K562 (cell line): ENCODE data around the gene KCNH8. TPM values are rescaled to one million over a fixed set of nuclear protein-coding genes. Genes with fewer than 3 reads are reported as not detected.

Source experiments
- ATAC-seq: fragments of 200-7000 bp; cut with Tn5 transposase; 3 replicates; pipeline ENCODE4 v1.9.1; 2020; ENCODE audit warnings: moderate library complexity
- BruUV-seq: library from RNA; stranded (reverse); fragments of 400-500 nt; replicated peaks from 2 replicates; lab custom pipeline; 2021; lab: Mats Ljungman, UMichigan
- CTCF ChIA-PET: fragments of 300-600 bp; formaldehyde crosslinking; extraction: SDS; loops from one replicate; lab custom pipeline; 2021; ENCODE audit warnings: low intra/inter-chr PET ratio; lab: Yijun Ruan, JAX
- POLR2A ChIA-PET: fragments of 300-600, 350-650 bp; sonication (Branson Sonifier 250); formaldehyde crosslinking; extraction: SDS; loops from one replicate; lab custom pipeline; 2021; ENCODE audit warnings: antibody characterized with exemption, inconsistent platforms; lab: Yijun Ruan, JAX
- DNase-seq, 4 experiments: peaks; one replicate each; pipeline versions ENCODE4 v3.0.0 to v3.0.0-alpha.2; 2011 to 2018; ENCODE audit warnings: low spot score in 3 of 4, mixed read lengths in 3 of 4; ENCODE audit errors: extremely low read depth in 1 of 4
- FAIRE-seq: peaks from 2 replicates; lab custom pipeline; 2011; peaks lifted over from hg19 to GRCh38; lab: Jason Lieb, UNC
- H2AFZ ChIP-seq: 2 replicates; pipeline ENCODE4 v1.6.0; 2011; ENCODE audit warnings: low read depth, low read length, control low read depth, inconsistent platforms
- H3K27ac ChIP-seq: fragments of 200-600 bp; 3 replicates; pipeline ENCODE4 v1.8.0; 2011; ENCODE audit warnings: low read depth, mild to moderate bottlenecking, control low read depth, inconsistent platforms, low read length, moderate library complexity, mixed read lengths; ENCODE audit errors: extremely low read depth
- H3K27me3 ChIP-seq, 2 experiments: fragments of 300-600 bp in 1 of 2; 2 replicates in 1 of 2; 3 replicates in 1 of 2; pipeline versions ENCODE4 v1.6.0 to v1.8.0; 2011; ENCODE audit warnings: inconsistent platforms in 2 of 2, low read length in 2 of 2, mild to moderate bottlenecking in 1 of 2, mixed read lengths in 1 of 2, moderate library complexity in 1 of 2; ENCODE audit not compliant: control insufficient read depth in 2 of 2, insufficient read depth in 2 of 2
- H3K36me3 ChIP-seq: fragments of 300-600 bp; 3 replicates; pipeline ENCODE4 v1.8.0; 2011; ENCODE audit warnings: mild to moderate bottlenecking, low read length, inconsistent platforms; ENCODE audit not compliant: control insufficient read depth, insufficient read depth
- H3K4me1 ChIP-seq, 2 experiments: fragments of 200-600 bp in 1 of 2; replicated peaks in 1 of 2; 2 replicates in 1 of 2; 3 replicates in 1 of 2; pipeline versions ENCODE4 v1.5.1 to v1.8.0; 2011; ENCODE audit warnings: inconsistent platforms in 2 of 2, low read length in 2 of 2, mild to moderate bottlenecking in 1 of 2, mixed read lengths in 1 of 2, moderate library complexity in 1 of 2; ENCODE audit not compliant: control insufficient read depth in 2 of 2, insufficient read depth in 2 of 2
- H3K4me2 ChIP-seq: 2 replicates; pipeline ENCODE4 v1.6.1; 2011; ENCODE audit warnings: low read length, control low read depth, inconsistent platforms, mixed read lengths; ENCODE audit not compliant: insufficient read depth
- H3K4me3 ChIP-seq: fragments of 200-600 bp; sonication (generic), shearing (Covaris generic); 2 replicates; pipeline ENCODE4 v1.5.1; 2016; ENCODE audit warnings: control low read depth, inconsistent platforms
- H3K79me2 ChIP-seq: fragments of 200-600 bp; 3 replicates; pipeline ENCODE4 v1.8.0; 2011; ENCODE audit warnings: low read length, inconsistent platforms; ENCODE audit not compliant: control insufficient read depth, insufficient read depth
- H3K9ac ChIP-seq, 2 experiments: 2 replicates each; pipeline versions ENCODE4 v1.6.0 to v1.6.1; 2011; ENCODE audit warnings: low read depth in 2 of 2, low read length in 2 of 2, control low read depth in 1 of 2, inconsistent platforms in 1 of 2, mild to moderate bottlenecking in 1 of 2, mixed read lengths in 1 of 2; ENCODE audit not compliant: insufficient read depth in 1 of 2
- H3K9me1 ChIP-seq: one replicate; pipeline ENCODE4 v1.6.0; 2011; ENCODE audit warnings: inconsistent platforms, mild to moderate bottlenecking, low read length, moderate library complexity; ENCODE audit not compliant: control insufficient read depth, insufficient read depth
- H3K9me3 ChIP-seq: replicated peaks from 2 replicates; pipeline ENCODE4 v1.5.1; 2011; ENCODE audit warnings: low read depth, low read length, inconsistent platforms; ENCODE audit not compliant: control insufficient read depth, insufficient read depth
- H4K20me1 ChIP-seq: replicated peaks from 2 replicates; pipeline ENCODE4 v1.6.1; 2011; ENCODE audit warnings: low read length, inconsistent platforms, mixed read lengths; ENCODE audit not compliant: control insufficient read depth, insufficient read depth
- DIDO1 ChIP-seq: fragments of 450-650 bp; IDR thresholded peaks from 2 replicates; pipeline ENCODE4 v1.6.1; 2016; ENCODE audit warnings: low read depth, missing biosample characterization, missing genetic modification characterization
- DPF2 ChIP-seq: fragments of 450-650 bp; IDR thresholded peaks from 2 replicates; pipeline ENCODE4 v1.6.1; 2016
- E4F1 ChIP-seq: fragments of 250-450 bp; sonication (Bioruptor Pico); IDR thresholded peaks from 2 replicates; pipeline ENCODE4 v1.5.0; 2021; ENCODE audit warnings: mild to moderate bottlenecking, borderline replicate concordance
- FOXP4 ChIP-seq: sonication (generic); formaldehyde crosslinking; IDR thresholded peaks from 2 replicates; pipeline ENCODE4 v1.8.0; 2022; ENCODE audit warnings: mild to moderate bottlenecking, missing genetic modification reagents, borderline replicate concordance
- SIRT6 ChIP-seq: IDR thresholded peaks from one replicate; pipeline ENCODE4 v1.6.1; 2012; ENCODE audit warnings: low read depth, mild to moderate bottlenecking, control low read depth, inconsistent platforms, low read length, moderate library complexity
- SMAD2 ChIP-seq: fragments of 150-350 bp; IDR thresholded peaks from 2 replicates; pipeline ENCODE4 v1.6.1; 2014; ENCODE audit warnings: low read depth, mild to moderate bottlenecking, low read length
- SMARCC2 ChIP-seq: fragments of 450-650 bp; IDR thresholded peaks from 2 replicates; pipeline ENCODE4 v1.6.1; 2017; ENCODE audit warnings: antibody characterized with exemption, moderate library complexity, mild to moderate bottlenecking, low read depth
- SRF ChIP-seq, 2 experiments: fragments of 250-450, 450-650 bp in 1 of 2; sonication (Bioruptor Pico) in 1 of 2; sonication (generic) in 1 of 2; formaldehyde crosslinking; IDR thresholded peaks; 2 replicates each; pipeline versions ENCODE4 v1.5.0 to v1.5.1; 2020 to 2022; ENCODE audit warnings: mild to moderate bottlenecking in 1 of 2, missing genetic modification reagents in 1 of 2
- ZKSCAN8 ChIP-seq: fragments of 200-800 bp; sonication (Bioruptor generic); IDR thresholded peaks from 2 replicates; pipeline ENCODE4 v1.6.1; 2016; ENCODE audit warnings: missing genetic modification characterization, missing compliant biosample characterization
- ZNF212 ChIP-seq: fragments of 450-650 bp; formaldehyde crosslinking; IDR thresholded peaks from 2 replicates; pipeline ENCODE4 v1.4.0; 2020; ENCODE audit warnings: mild to moderate bottlenecking
- ZNF408 ChIP-seq: fragments of 250-450 bp; sonication (Bioruptor Pico); IDR thresholded peaks from 2 replicates; pipeline ENCODE4 v1.4.0; 2020; ENCODE audit warnings: low read depth, mild to moderate bottlenecking, moderate library complexity
- ZNF41 ChIP-seq: fragments of 250-450 bp; sonication (Bioruptor Pico); conservative IDR thresholded peaks from 2 replicates; pipeline ENCODE4 v1.4.0; 2020; ENCODE audit warnings: mild to moderate bottlenecking
- ZNF518B ChIP-seq: fragments of 250-450 bp; sonication (Bioruptor Pico); IDR thresholded peaks from 2 replicates; pipeline ENCODE4 v1.5.0; 2021; ENCODE audit warnings: mild to moderate bottlenecking, moderate library complexity
- ZNF561 ChIP-seq: fragments of 450-650 bp; formaldehyde crosslinking; conservative IDR thresholded peaks from 2 replicates; pipeline ENCODE4 v1.4.0; 2020; ENCODE audit warnings: mild to moderate bottlenecking, moderate library complexity
- ZNF583 ChIP-seq: fragments of 250-450 bp; sonication (Bioruptor Pico); IDR thresholded peaks from 2 replicates; pipeline ENCODE4 v1.4.0; 2020
- WGBS: fragments of 100-300 bp; shearing (Covaris generic); methylation state at CpG from one replicate; pipeline ENCODE4 v1.1.6; 2016; ENCODE audit warnings: low coverage, mixed read lengths; ENCODE audit not compliant: insufficient coverage; ENCODE audit errors: missing lambda C conversion rate; 5-methylcytosine and 5-hydroxymethylcytosine counted together
- in situ Hi-C: fragments of 300-500 bp; cut with MboI; formaldehyde crosslinking; loops from 4 replicates; pipeline ENCODE4 v1.15.0; 2018; ENCODE audit warnings: inconsistent platforms, mixed read lengths
- intact Hi-C: fragments of 100-400 bp; cut with micrococcal nuclease; formaldehyde crosslinking; loops from 2 replicates; pipeline ENCODE4 v1.14.2; 2022
- polyA plus RNA-seq, 8 experiments: library from polyadenylated mRNA; depleted of rRNA in 4 of 8; stranded (reverse) in 5 of 8; unstranded in 3 of 8; fragments of >200 nt; fragmentation: Nextera tagmentation in 2 of 8; fragmentation: Illumina TruSeq in 1 of 8; extraction: Ambion mirVana in 2 of 8; extraction: Trizol in 1 of 8; gene quantifications; 2 replicates each; pipeline versions ENCODE4 v1.2.1 to v1.2.3, GENCODE V29; 2011 to 2014; ENCODE audit warnings: inconsistent platforms in 1 of 8, missing spikeins in 1 of 8
- total RNA-seq, 7 experiments: library from RNA; depleted of rRNA in 6 of 7; stranded (reverse); fragments of >200 nt in 6 of 7; fragmentation: Illumina TruSeq in 2 of 7; extraction: Trizol in 2 of 7; gene quantifications; 2 replicates each; pipeline versions ENCODE4 v1.2.1 to v1.2.3, GENCODE V29; 2011 to 2021; ENCODE audit warnings: low replicate concordance in 1 of 7

Gene KCNH8
- total and polyA plus RNA-seq, 9 of the 15 experiments (the other 6 are each of a cell fraction or from before 2014, with no cell fraction given): 0.02 to 0.08 (median 0.04) TPM; not detected in 6

GRCh38 chr3:19171794-19172193 lies 23.5 kb downstream of the KCNH8 start:
- ATAC-seq: no peak
- FAIRE-seq: no peak
- Histone ChIP-seq H2AFZ (no peak overlapping the region), H3K27ac (no peak overlapping the region), H3K4me3 (no peak overlapping the region), H3K9ac (no peak overlapping the region), H4K20me1 (no peaks in the 10 kb centered on the region), H3K4me2 (no peak overlapping the region), H3K9me1 (no peaks in the 10 kb centered on the region), H3K4me1 (no peaks in the 10 kb centered on the region), H3K36me3 (no peaks in the 10 kb centered on the region), H3K9me3 (no peaks in the 10 kb centered on the region; the same call in 1 of the 2 replicates), H3K27me3 (no peaks in the 10 kb centered on the region), H3K79me2 (no peaks in the 10 kb centered on the region)
- in situ Hi-C loops (no loop called here), intact Hi-C loops (no loop called here)
- POLR2A ChIA-PET: no interaction called here
- no peak for TF ChIP-seq SIRT6
- no peak for TF ChIP-seq ZNF518B (CRISPR knock-in tag)
- no peak for TF ChIP-seq SRF (CRISPR knock-in tag; IDR thresholded peaks at IDR 0.05)
- TF ChIP-seq ZNF583 (CRISPR knock-in tag): no peak
- no peak for TF ChIP-seq DPF2
- TF ChIP-seq ZNF212 (CRISPR knock-in tag): no peak
- no peak for TF ChIP-seq ZNF41 (CRISPR knock-in tag)
- no peak for TF ChIP-seq SMAD2
- TF ChIP-seq ZNF561: no peak
- no peak for TF ChIP-seq FOXP4 (CRISPR knock-in tag)
- no peak for TF ChIP-seq ZNF408 (CRISPR knock-in tag)
- no peak for TF ChIP-seq E4F1
- TF ChIP-seq ZKSCAN8 (CRISPR knock-in tag): no peak
- TF ChIP-seq SMARCC2: no peak
- no peak for TF ChIP-seq DIDO1 (tag)
- BruUV-seq: no TSS peak
- WGBS: 6% methylated on average over 2 of the region's 2 CpGs
- CTCF ChIA-PET: no interaction called here
- DNase-seq: no peak
